GM18858 (cell line): Measurements from ENCODE around the gene CLEC18C.
"Not testable (repeated sequence)": the region's sequence is repeated elsewhere in the genome, so short reads cannot be mapped to it uniquely, and the experiment has no call there.

ENCODE experiments used
- ATAC-seq: cut with Tn5 transposase; IDR thresholded peaks from one replicate; pipeline ENCODE4 v1.9.1; 2021; ENCODE audit not compliant: unreplicated experiment

The CLEC18C gene

DNA sequence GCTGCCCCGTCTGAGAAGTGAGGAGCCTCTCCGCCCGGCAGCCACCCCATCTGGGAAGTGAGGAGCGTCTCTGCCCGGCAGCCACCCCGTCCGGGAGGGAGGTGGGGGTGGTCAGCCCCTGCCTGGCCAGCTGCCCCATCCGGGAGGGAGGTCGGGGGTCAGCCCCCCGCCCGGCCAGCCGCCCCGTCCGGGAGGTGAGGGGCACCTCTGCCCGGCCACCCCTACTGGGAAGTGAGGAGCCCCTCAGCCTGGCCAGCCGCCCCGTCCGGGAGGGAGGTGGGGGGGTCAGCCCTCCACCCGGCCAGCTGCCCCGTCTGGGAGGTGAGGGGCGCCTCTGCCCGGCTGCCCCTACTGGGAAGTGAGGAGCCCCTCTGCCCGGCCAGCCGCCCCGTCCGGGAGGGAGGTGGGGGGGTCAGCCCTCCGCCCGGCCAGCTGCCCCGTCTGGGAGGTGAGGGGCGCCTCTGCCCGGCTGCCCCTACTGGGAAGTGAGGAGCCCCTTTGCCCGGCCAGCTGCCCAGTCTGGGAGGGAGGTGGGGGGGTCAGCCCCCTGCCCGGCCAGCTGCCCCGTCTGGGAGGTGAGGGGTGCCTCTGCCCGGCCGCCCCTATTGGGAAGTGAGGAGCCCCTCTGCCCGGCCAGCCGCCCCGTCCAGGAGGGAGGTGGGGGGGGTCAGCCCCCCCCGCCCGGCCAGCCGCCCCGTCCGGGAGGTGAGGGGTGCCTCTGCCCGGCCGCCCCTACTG, 31.2 kb downstream of the CLEC18C start:
- not testable (repeated sequence) for ATAC-seq

DNA sequence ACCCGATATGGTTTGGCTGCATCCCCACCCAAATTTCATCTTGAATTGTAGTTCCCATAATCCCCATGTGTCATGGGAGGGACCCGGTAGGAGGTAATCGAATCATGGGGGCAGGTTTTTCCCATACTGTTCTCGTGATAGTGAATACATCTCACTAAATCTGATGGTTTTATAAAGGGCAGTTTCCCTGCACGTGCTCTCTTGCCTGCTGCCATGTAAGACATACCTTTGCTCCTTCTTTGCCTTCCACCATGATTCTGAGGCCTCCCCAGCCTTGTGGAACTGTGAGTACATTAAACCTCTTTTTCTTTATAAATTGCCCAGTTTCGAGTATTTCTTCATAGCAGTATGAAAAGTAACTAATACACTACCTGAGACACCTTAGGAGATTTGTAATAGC, 32.8 kb downstream of the CLEC18C start:
- not testable (repeated sequence) for ATAC-seq

DNA sequence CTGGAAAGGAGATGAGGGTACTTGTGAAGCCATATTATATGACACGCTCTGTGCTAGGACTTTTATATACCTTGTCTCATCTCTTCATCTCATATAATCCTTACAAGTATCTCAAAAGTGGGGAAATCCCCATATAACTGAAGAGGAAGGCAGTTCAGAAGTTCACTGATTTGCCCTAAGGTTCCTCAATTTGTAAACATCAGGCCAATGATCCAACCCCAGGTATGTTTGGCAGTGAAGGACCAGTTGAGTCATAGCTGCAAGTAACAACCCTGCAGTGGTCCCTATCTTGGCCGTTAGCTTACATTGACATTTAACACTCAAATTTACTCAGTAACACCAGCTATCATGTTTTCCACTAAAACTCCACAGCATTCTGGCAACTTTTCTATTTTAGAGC, 45.0 kb downstream of the CLEC18C start:
- ATAC-seq: not testable (repeated sequence)

DNA sequence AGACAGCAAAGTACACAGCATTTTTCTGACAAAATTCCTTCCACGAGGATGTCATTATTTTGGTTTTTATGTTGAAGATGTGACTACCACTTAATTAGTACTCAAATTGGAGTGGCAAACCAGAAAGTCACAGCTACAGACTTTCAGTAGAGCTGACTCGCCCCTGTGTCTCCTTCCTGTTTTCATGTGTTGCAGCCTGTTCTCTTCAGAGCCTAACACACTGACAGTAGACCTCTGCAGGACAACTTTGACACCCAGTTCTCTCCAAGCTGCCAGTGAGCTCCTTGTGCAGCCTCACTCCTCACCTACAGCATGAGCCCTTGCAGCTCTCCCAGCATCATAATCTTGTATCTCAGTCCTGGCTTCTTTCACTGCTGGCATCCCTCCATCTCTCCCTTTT, 49.0 kb downstream of the CLEC18C start:
- not testable (repeated sequence) for ATAC-seq

DNA sequence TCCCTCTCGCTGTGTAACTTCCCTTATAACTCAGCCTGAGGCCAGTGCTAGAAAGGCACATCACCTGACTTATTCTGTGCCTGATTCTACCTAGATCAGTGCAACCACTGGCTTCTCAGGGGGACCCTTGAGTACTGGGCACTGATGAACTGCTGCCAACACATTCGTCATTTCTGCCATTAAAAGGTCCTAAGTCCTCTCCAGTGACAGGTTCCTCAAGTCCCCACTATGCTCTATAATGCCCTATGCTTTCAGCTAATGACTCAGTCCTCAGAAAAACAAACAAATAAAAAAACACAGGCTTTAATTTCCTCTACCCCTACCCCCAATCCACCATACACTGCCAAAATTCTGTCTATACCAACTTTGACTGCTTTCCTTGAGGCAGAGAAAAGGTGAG, 49.6 kb downstream of the CLEC18C start:
- ATAC-seq: not testable (repeated sequence)

DNA sequence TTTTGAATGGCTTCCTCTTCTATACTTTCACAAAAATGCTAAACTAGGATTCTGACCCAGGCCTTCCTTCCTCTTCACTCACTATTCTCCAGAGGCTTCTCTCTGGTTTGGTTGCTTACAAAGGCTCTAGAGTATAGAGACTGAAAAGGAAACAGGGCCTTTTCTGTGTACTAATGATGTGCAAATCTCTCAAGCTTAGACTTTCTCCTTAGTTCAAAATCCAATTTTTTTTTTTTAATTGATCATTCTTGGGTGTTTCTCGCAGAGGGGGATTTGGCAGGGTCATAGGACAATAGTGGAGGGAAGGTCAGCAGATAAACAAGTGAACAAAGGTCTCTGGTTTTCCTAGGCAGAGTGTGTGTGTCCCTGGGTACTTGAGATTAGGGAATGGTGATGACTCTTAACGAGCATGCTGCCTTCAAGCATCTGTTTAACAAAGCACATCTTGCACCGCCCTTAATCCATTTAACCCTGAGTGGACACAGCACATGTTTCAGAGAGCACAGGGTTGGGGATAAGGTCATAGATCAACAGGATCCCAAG, 50.5 kb downstream of the CLEC18C start:
- ATAC-seq: not testable (repeated sequence)

DNA sequence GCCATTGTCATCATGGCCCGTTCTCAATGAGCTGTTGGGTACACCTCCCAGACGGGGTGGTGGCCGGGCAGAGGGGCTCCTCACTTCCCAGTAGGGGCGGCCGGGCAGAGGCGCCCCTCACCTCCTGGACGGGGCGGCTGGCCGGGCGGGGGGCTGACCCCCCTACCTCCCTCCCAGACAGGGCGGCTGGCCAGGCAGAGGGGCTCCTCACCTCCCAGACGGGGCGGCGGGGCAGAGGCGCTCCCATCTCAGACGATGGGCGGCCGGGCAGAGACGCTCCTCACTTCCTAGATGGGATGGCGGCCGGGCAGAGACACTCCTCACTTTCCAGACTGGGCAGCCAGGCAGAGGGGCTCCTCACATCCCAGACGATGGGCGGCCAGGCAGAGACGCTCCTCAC, 51.1 kb downstream of the CLEC18C start:
- ATAC-seq: not testable (repeated sequence)

DNA sequence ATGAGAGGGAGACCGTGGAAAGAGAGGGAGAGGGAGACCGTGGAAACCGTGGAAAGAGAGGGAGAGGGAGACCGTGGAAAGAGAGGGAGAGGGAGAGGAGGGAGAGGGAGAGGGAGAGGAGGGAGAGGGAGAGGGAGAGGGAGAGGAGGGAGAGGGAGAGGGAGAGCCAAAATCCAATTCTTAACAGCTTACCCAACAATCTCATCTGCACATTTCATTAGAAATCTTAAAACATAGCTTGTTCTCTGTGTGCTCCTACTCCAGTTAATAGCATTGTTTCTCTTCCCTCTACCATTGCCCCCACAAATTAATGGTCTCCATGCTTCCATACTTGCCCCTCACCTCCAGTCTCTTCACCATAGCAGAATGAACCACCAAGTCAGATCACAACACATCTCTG, 51.8 kb downstream of the CLEC18C start:
- not testable (repeated sequence) for ATAC-seq

DNA sequence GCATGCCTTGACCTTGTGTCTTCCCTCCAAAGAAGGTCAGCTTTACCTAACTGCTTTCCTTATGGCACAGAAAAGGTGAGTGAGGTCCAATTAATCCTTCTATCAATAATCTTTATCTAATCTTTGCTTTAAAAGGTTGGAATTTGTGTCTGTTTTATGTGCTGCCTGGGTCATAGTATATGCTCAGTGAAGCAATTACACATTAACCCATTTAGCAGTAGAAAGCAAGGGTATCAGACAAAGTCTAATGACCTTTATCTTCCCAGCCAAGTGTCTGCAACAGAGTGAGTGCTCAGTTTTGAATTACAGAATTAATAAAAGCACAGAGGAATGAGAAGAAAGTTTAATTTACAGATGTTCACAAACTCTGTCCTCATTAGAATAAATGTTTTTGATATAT, 52.4 kb downstream of the CLEC18C start:
- ATAC-seq: not testable (repeated sequence)

DNA sequence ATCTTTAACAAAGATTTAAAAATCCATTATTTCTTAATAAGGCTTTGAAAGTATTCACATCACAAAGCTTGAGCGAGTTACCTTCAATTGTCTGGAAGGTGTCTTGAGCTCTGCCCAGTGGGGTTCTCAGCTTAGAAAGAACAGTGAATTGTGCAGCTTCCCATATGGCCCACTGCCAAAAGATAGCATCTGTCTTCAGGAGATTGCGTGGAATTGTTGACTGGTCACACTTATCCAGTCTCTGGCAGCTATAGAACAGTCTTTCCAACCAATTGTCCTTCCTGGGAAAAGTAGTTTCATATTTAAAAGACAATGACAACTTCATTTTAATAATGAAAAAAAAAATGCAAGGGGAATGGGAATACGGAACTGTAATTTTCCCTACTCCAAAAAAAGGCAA, 58.2 kb downstream of the CLEC18C start:
- ATAC-seq: not testable (repeated sequence)
